ENCODE measurements around the gene PPP1R14C. TPM values are rescaled to one million over a fixed set of nuclear protein-coding genes. Genes with fewer than 3 reads are reported as not detected.
A peak's percentile ranks its signal among the peaks of the same experiment; 100 is the strongest.

The PPP1R14C gene
- total RNA-seq, 1 donor from 2014 or later = 0.26 TPM

GRCh38 chr6:150152891-150153876 lies 10.3 kb downstream of the PPP1R14C start:
- no peaks in the 10 kb centered on the region for H3K4me1 ChIP-seq
- no peak for TF ChIP-seq CTCF (IDR thresholded peaks at IDR 0.05)
- TF ChIP-seq EZH2phosphoT487 (IDR thresholded peaks at IDR 0.05) = no peak
- Mint-ChIP-seq H3K4me3 (no peak overlapping the region), H3K4me1 (peaks cover 35% of the 10 kb centered on the region), H3K27ac (peak overlapping the region; percentile 34), H3K36me3 (no peaks in the 10 kb centered on the region), H3K9me3 (no peaks in the 10 kb centered on the region), H3K27me3 (ENCODE audit: insufficient read depth, low read depth) (peaks cover 5% of the 10 kb centered on the region)
- no peak overlapping the region for H3K4me2 ChIP-seq
- H2AFZ ChIP-seq (replicated peaks) = no peak overlapping the region
- no peak overlapping the region for H3K9ac ChIP-seq
- no peak overlapping the region for H3K4me3 ChIP-seq
- peaks cover 63% of the 10 kb centered on the region for H3K27me3 ChIP-seq
- no peaks in the 10 kb centered on the region for H3K9me3 ChIP-seq (ENCODE audit: low read depth)
- DNase-seq (ENCODE audit: low spot score) = no peak
- no peaks in the 10 kb centered on the region for H3K79me2 ChIP-seq (ENCODE audit: low read depth)
- no peaks in the 10 kb centered on the region for H3F3A ChIP-seq (ENCODE audit: low read depth)
- no peaks in the 10 kb centered on the region for H3K36me3 ChIP-seq
- no peaks in the 10 kb centered on the region for H4K20me1 ChIP-seq (ENCODE audit: low read depth)
- H3K27ac ChIP-seq = no peak overlapping the region

GRCh38 chr6:150153905-150154492 lies 11.2 kb downstream of the PPP1R14C start:
- H3K4me1 ChIP-seq = no peaks in the 10 kb centered on the region
- peaks cover 3% of the 10 kb centered on the region for H3K27me3 Mint-ChIP-seq (ENCODE audit: insufficient read depth, low read depth)

GRCh38 chr6:150156460-150156859 lies 13.6 kb downstream of the PPP1R14C start:
- no peak overlapping the region for H3K9ac ChIP-seq
- Mint-ChIP-seq H3K4me3 (no peak overlapping the region), H3K4me1 (peaks cover 10% of the 10 kb centered on the region), H3K27me3 (ENCODE audit: insufficient read depth, low read depth) (peaks cover 7% of the 10 kb centered on the region), H3K36me3 (no peaks in the 10 kb centered on the region), H3K9me3 (no peaks in the 10 kb centered on the region), H3K27ac (no peak overlapping the region)
- H3K4me3 ChIP-seq = no peak overlapping the region
- no peaks in the 10 kb centered on the region for H3K79me2 ChIP-seq (ENCODE audit: low read depth)
- no peaks in the 10 kb centered on the region for H3F3A ChIP-seq (ENCODE audit: low read depth)
- H4K20me1 ChIP-seq (ENCODE audit: low read depth) = no peaks in the 10 kb centered on the region
- H2AFZ ChIP-seq (replicated peaks) = no peak overlapping the region
- no peaks in the 10 kb centered on the region for H3K36me3 ChIP-seq
- no peak for TF ChIP-seq EZH2phosphoT487 (IDR thresholded peaks at IDR 0.05)
- no peak for TF ChIP-seq CTCF (IDR thresholded peaks at IDR 0.05)
- TF ChIP-seq EZH2 (IDR thresholded peaks at IDR 0.05) = no peak
- DNase-seq (ENCODE audit: low spot score) = no peak
- no peak overlapping the region for H3K4me2 ChIP-seq
- no peak overlapping the region for H3K27ac ChIP-seq
- no peaks in the 10 kb centered on the region for H3K9me3 ChIP-seq (ENCODE audit: low read depth)
- no peaks in the 10 kb centered on the region for H3K4me1 ChIP-seq
- H3K27me3 ChIP-seq = peaks cover 32% of the 10 kb centered on the region

More at GRCh38 chr6:150153905-150154492, 11.2 kb downstream of the PPP1R14C start:
- no peak overlapping the region for H3K4me2 ChIP-seq
- TF ChIP-seq CTCF (IDR thresholded peaks at IDR 0.05) = no peak
- TF ChIP-seq EZH2 (IDR thresholded peaks at IDR 0.05) = no peak
- no peak for TF ChIP-seq EZH2phosphoT487 (IDR thresholded peaks at IDR 0.05)
- no peak overlapping the region for H3K4me3 ChIP-seq
- Mint-ChIP-seq H3K9me3 (no peaks in the 10 kb centered on the region), H3K4me1 (peaks cover 30% of the 10 kb centered on the region), H3K36me3 (no peaks in the 10 kb centered on the region), H3K4me3 (no peak overlapping the region), H3K27ac (no peak overlapping the region)
- no peaks in the 10 kb centered on the region for H3K36me3 ChIP-seq
- no peaks in the 10 kb centered on the region for H3K79me2 ChIP-seq (ENCODE audit: low read depth)
- H3K27ac ChIP-seq = no peak overlapping the region
- peaks cover 55% of the 10 kb centered on the region for H3K27me3 ChIP-seq
- H3K9me3 ChIP-seq (ENCODE audit: low read depth) = no peaks in the 10 kb centered on the region
- no peaks in the 10 kb centered on the region for H4K20me1 ChIP-seq (ENCODE audit: low read depth)
- no peaks in the 10 kb centered on the region for H3F3A ChIP-seq (ENCODE audit: low read depth)
- no peak overlapping the region for H3K9ac ChIP-seq
- DNase-seq (ENCODE audit: low spot score) = no peak
- no peak overlapping the region for H2AFZ ChIP-seq (replicated peaks)

Measured in neural progenitor cell (in vitro differentiated cells).